Endothelial cell of umbilical vein (primary cell): ENCODE data around the gene CXCL11.

Experiments
- CTCF ChIP-seq, 2 donors: IDR thresholded peaks; 1 replicate in 1 of 2; 2 replicates in 1 of 2; pipeline ENCODE4 v1.5.1; 2011; ENCODE audit warnings: low read length in 2 of 2, mild to moderate bottlenecking in 2 of 2, moderate library complexity in 2 of 2, control low read depth in 1 of 2, inconsistent platforms in 1 of 2, low read depth in 1 of 2; ENCODE audit not compliant: insufficient read depth in 1 of 2; ENCODE audit errors: extremely low read depth in 1 of 2
- POLR2A ChIP-seq: IDR thresholded peaks from 2 replicates; pipeline ENCODE4 v1.6.1; 2012; ENCODE audit warnings: low read depth, mild to moderate bottlenecking, control low read depth, low read length

DNA sequence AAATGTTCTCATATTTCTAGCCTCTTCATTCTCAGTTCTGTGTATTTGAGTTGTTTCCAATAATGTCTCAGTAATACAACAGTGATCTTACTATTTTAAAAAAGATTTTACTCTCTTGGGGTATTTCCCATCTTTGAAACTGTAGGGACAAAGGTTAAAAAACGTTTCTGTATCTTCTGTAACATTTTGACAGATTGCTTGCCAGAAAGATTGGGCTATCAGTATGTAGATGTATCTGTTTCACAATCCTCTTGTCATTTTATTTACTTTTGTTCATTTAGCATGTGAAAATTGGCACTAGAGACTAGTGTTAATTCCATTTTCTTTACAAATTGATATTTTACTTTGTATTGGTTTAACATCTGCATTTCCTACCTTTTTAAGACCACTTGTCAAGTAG is 22.3 kb downstream of the CXCL11 start:
- TF ChIP-seq CTCF (IDR thresholded peaks at IDR 0.05; ENCODE audit: extremely low read depth in 1 of 2, insufficient read depth in 1 of 2, low read depth in 1 of 2, low read length in 2 of 2), result no peak
- TF ChIP-seq POLR2A, result no peak
